ENCODE data around the gene KRT7.

Gene KRT7

DNA sequence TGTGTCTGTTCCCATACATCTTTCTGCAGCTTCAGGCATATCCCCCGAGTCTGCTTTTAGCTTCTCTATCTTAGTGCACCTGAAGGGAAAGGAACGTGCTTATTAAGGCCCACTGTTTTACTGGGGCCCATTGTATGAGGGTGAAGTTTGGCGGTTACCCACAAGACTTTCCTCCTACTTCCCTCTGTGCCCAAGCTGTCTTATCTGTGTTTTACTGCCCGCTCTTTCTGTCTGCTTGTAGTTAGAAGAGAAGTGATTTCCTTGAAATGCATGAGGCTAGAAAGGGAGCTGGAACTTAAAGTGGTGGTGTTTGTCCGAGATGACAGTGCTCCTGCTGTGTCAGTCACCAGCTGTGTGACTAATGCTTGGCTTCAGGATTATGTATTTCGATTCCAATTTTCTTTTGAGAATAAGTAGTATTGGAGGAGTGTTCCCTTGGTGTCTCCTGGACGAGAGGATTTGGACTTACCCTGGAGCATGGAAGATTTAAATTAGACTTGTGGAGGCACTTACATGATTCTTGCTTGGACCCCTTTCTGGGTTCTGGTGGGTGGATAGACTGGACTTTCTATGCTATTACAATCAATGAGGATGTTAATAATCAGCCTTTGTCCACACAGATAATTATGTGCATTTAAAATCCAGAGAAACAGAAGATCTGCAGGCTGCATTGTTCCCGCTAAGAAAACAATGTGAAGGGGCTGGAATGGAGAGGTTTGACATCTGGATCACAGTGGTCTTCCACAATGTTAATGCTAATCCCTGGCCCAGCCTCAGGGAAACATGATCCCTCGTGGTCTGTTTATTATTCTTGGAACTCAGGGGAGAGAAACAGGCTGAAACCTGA, 27.5 kb downstream of the KRT7 start:
- TF ChIP-seq, protein P1, sequence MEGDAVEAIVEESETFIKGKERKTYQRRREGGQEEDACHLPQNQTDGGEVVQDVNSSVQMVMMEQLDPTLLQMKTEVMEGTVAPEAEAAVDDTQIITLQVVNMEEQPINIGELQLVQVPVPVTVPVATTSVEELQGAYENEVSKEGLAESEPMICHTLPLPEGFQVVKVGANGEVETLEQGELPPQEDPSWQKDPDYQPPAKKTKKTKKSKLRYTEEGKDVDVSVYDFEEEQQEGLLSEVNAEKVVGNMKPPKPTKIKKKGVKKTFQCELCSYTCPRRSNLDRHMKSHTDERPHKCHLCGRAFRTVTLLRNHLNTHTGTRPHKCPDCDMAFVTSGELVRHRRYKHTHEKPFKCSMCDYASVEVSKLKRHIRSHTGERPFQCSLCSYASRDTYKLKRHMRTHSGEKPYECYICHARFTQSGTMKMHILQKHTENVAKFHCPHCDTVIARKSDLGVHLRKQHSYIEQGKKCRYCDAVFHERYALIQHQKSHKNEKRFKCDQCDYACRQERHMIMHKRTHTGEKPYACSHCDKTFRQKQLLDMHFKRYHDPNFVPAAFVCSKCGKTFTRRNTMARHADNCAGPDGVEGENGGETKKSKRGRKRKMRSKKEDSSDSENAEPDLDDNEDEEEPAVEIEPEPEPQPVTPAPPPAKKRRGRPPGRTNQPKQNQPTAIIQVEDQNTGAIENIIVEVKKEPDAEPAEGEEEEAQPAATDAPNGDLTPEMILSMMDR (conservative IDR thresholded peaks at IDR 0.05; ENCODE audit: low read depth, low read length), result no peak
- peak; percentile 63 for DNase-seq (ENCODE audit: low read depth)
- no peak overlapping the region for H3K4me3 ChIP-seq (ENCODE audit: low read depth, low read length)

DNA sequence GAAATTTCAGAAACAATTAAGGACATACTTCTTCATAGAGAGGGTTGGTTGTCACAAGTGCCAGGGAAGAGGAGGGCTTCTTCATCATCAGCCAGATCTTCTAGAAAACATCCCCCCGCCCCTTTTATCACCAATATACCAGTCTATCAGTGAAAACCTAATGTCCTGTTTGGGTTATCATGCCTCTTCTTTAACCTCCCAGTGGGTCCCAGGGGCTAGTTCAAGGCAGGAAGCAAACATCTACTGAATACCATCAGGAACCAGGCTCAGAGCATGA, 28.1 kb downstream of the KRT7 start:
- DNase-seq (ENCODE audit: low read depth), result no peak
- TF ChIP-seq, protein P1 (conservative IDR thresholded peaks at IDR 0.05; ENCODE audit: low read depth, low read length), result no peak
- no peak overlapping the region for H3K4me3 ChIP-seq (ENCODE audit: low read depth, low read length)

DNA sequence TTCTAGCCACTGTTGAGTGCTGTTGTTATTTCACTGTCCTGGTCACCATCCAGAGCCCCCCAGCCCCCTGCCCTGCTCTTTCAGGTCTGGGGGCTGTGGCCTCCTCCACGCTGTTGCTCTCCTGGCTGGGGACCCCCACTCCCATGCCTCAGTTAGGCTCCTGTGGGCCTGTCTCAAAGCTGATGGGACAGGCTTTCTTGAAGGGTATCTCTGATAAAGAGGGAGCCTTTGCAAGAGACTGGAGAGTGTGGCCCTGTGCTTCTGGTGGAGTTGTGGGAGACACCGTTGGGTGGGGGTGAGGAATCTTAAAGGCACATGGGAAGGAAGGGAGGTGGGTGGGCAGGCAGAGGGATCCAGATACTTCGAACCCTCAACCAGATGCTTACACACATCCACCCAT, 29.2 kb downstream of the KRT7 start:
- no peak overlapping the region for H3K4me3 ChIP-seq (ENCODE audit: low read depth, low read length)
- no peak for DNase-seq (ENCODE audit: low read depth)
- TF ChIP-seq, protein P1 (conservative IDR thresholded peaks at IDR 0.05; ENCODE audit: low read depth, low read length), result no peak

DNA sequence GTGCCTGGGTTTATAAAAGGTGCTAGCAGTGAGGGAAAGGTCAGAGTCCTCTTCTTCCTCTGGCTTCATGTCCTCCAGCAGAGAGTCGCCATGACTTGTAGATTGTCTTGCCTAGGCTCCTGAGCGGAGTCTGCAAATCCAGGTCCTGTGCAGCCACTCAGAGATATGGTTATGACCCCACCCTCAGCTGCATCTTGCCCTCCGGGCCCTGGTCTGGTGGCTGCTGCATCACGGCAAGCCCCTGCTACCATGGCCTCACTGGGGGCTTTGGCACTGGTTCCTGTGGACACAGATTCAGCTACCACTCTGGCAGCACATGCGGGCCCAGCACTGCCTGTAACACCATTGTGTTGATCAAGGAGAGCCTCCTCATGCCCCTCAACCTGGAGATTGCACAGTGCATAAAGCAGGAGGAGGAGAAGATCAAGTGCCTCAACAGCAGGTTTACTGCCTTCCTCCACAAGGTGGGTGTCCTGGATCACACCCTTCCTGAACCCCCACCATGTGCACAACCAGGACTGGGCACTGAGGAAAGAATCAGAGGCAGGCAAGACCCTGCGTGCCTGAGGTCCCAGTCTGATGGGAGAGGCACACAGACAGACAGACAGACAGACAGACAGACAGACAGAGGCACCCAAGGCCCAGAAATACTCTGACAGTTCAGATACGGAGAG, 30.9 kb downstream of the KRT7 start:
- no peak for DNase-seq (ENCODE audit: low read depth)
- no peak overlapping the region for H3K4me3 ChIP-seq (ENCODE audit: low read depth, low read length)
- TF ChIP-seq, protein P1 (conservative IDR thresholded peaks at IDR 0.05; ENCODE audit: low read depth, low read length), result no peak

DNA sequence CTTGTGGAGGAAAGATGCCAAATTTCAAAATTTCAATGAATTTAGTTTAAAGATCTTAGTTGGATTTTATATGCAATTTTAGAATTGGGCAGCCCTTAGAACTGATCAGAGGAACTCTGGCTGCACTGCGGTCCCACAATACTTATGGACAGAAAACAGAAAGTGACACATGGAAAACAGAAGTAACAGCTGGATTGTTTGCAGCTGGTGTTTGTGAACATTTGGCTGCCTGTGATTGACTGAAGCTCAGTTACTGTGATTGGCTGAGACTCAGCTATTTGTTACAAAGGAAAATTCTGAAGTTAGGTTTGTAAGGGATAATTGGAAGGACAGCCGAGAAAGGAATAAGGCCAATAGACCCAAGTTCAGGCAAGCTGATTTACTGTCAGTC, 31.4 kb downstream of the KRT7 start:
- DNase-seq (ENCODE audit: low read depth), result no peak
- TF ChIP-seq, protein P1 (conservative IDR thresholded peaks at IDR 0.05; ENCODE audit: low read depth, low read length), result no peak
- H3K4me3 ChIP-seq (ENCODE audit: low read depth, low read length), result no peak overlapping the region

DNA sequence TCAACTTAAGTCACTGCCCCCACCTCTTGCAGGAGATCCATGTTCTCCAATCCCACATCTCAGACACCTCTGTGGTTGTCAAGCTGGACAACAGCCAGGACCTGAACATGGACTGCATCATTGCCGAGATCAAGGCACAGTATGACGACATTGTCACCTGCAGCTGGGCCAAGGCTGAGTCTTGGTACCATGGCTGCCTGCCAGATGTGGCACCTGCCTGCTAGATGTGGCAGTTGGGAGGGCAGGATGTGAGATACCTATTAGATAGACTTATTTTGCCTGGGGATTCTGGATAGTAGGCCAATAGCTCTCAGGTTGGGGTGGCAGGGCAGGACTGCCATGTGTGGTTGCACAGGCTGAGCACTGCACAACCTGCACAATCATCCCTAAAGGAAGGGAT, 33.5 kb downstream of the KRT7 start:
- no peak for DNase-seq (ENCODE audit: low read depth)
- TF ChIP-seq, protein P1 (conservative IDR thresholded peaks at IDR 0.05; ENCODE audit: low read depth, low read length), result no peak
- H3K4me3 ChIP-seq (ENCODE audit: low read depth, low read length), result no peak overlapping the region

DNA sequence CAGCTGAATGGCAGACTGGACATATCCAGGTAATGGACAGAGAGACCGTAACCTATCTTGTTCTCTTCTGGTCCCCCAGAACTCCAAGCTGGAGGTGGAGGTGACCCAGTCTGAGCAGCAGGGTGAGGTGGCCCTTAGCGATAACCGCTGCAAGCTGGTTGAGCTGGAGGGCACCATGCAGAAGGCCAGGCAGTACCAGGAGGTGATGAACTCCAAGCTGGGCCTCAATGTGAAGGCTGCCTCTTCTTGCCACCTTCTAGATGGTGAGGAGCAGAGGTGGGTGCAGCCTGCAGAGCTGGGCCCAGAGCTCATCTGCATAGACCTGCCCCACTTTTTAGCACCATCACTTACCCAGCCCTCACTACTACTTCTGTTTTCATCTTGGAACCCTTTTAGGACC, 34.2 kb downstream of the KRT7 start:
- DNase-seq (ENCODE audit: low read depth), result no peak
- no peak overlapping the region for H3K4me3 ChIP-seq (ENCODE audit: low read depth, low read length)
- TF ChIP-seq, protein P1 (conservative IDR thresholded peaks at IDR 0.05; ENCODE audit: low read depth, low read length), result no peak

All from choroid plexus epithelial cell (primary cell).